Measurements from ENCODE around the gene HEYL. TPM values are rescaled to one million over a fixed set of nuclear protein-coding genes. Genes with fewer than 3 reads are reported as not detected.
"Not testable (repeated sequence)": the region's sequence is repeated elsewhere in the genome, so short reads cannot be mapped to it uniquely, and the experiment has no call there.

The HEYL gene
- polyA plus RNA-seq, 1 donor: 50.6 TPM

GRCh38 chr1:39608921-39609320 is 30.5 kb downstream of the HEYL start:
- no peak for DNase-seq (ENCODE audit: low read depth)

DNA sequence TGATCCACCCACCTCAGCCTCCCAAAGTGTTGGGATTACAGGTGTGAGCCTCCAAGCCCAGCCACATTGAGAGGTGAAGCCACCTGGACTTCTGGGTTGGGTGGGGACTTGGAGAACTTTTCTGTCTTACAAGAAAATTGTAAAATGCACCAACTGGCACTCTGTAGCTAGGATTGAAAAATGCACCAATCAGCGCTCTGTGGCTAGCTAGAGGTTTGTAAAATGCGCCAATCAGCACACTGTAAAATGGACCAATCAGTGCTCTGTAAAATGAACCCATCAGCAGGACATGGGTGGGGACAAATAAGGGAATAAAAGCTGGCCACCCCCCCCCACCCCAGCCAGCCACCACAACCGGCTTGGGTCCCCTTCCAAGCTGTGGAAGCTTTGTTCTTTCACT is 35.8 kb downstream of the HEYL start:
- not testable (repeated sequence) for DNase-seq (ENCODE audit: low read depth)

- DNase-seq (ENCODE audit: low read depth): not testable (repeated sequence)
Measured at GRCh38 chr1:39601667-39602255, 37.7 kb downstream of the HEYL start.

- DNase-seq (ENCODE audit: low read depth): no peak
Measured at GRCh38 chr1:39596163-39596562, 43.3 kb downstream of the HEYL start.

DNA sequence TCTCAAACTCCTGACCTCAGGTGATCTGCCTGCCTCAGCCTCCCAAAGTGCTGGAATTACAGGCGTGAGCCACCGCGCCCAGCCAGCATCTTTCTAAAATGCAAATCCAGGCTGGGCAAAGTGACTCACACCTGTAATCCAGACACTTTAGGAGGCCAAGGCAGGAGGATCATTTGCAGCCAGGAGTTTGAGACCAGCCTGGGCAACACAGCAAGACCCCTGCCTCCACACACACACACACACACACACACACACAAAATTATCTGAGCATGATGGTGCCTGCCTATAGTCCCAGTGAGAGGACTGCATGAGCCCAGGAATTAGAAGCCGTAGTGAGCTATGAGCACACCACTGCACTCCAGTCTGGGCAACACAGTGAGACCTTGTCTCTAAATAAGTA is 46.1 kb downstream of the HEYL start:
- DNase-seq (ENCODE audit: low read depth): no peak

GRCh38 chr1:39592069-39592468 is 47.4 kb downstream of the HEYL start:
- no peak for DNase-seq (ENCODE audit: low read depth)

- DNase-seq (ENCODE audit: low read depth): no peak
Measured at GRCh38 chr1:39590546-39590945, 48.9 kb downstream of the HEYL start.

DNA sequence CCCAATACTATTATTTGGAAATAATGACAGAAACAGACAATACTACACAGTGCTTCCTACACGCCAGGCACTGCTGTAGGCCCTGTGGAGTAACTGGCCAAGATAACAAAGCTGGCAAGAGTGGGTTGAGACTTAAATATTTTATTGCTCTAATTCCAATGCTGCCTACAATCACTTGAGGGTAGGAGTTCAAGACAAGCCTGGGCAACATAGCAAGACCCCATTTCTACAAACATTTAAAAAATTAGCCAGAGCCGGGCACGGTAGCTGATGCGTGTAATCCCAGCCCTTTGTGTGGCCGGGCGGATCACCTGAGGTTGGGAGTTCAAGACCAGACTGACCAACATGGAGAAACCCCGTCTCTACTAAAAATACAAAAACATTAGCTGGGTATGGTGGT is 53.5 kb downstream of the HEYL start:
- DNase-seq (ENCODE audit: low read depth): no peak

DNA sequence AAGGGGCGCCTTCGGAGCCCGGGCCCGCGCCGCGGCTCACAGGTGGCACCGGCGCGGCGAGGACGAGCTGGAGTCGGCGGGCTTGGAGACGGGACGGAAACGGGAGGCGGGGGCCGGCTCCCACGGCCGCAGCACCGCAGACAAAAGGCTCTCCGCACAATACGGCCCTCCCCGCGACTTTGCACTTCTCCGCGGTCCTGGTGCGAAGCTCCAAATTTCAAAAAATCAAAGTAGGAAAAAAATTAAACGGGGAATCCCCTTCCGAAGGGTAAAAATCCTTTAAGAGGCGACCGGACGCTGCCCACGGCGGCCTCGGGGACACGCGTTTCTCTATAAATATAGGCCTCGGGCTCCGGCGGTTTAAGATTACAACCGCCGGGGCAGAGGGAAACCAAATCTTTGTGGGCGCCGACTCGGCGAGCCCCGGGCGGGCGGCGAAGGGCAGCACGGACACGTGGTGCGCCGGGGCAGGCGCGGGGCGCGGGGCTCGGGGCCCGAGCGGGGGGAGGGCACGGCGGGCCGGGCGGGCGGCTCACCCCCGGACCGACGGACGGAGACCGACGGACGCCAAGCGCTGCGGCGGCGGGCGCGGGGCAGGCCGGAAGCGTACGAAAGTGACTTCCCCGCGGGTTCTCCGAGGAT is 63.3 kb downstream of the HEYL start:
- no peak for DNase-seq (ENCODE audit: low read depth)

GRCh38 chr1:39575191-39576015 is 64.0 kb downstream of the HEYL start:
- DNase-seq (ENCODE audit: low read depth): no peak

DNA sequence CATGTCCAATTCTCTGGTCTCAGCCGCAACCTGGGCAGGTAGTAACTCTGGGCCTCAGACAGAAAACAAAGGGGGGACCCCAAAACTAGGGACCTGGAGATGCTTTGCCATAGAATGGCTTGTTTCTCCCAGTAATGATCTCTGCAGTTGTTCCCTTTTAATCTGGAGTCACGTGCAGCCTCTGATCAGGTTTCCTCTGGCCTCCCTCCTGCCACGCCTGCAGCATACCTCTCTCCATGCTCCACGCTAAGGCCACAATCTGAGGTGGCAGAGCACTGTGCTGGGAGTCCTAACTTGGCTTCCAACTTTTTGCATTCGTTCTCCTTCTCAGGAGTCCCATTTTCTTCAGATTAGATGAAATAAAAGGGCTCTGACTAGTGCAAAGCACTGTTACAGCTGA is 64.8 kb downstream of the HEYL start:
- no peak for DNase-seq (ENCODE audit: low read depth)

Other genes starting within 250 kb of the HEYL start
- 0.94 TPM for gene BMP8A, start 148.0 kb downstream of the HEYL start, polyA plus RNA-seq (ENCODE audit: insufficient read length)
- gene PABPC4, start 62.9 kb downstream of the HEYL start, polyA plus RNA-seq (ENCODE audit: insufficient read length): 464 TPM
- gene NT5C1A, start 32.5 kb upstream of the HEYL start, polyA plus RNA-seq (ENCODE audit: insufficient read length): 9.0 TPM
- 2.2 TPM for gene HPCAL4, start 51.8 kb upstream of the HEYL start, polyA plus RNA-seq (ENCODE audit: insufficient read length)
- 41.7 TPM for gene PPIE, start 99.2 kb upstream of the HEYL start, polyA plus RNA-seq (ENCODE audit: insufficient read length)
- gene OXCT2, start 131.7 kb upstream of the HEYL start, polyA plus RNA-seq (ENCODE audit: insufficient read length): not detected
- 1.3 TPM for gene BMP8B, start 149.2 kb upstream of the HEYL start, polyA plus RNA-seq (ENCODE audit: insufficient read length)
- 14.3 TPM for gene TRIT1, start 243.9 kb upstream of the HEYL start, polyA plus RNA-seq (ENCODE audit: insufficient read length)

Measured in forelimb muscle (tissue), 1 donor.